Ammon's horn (tissue), 1 donor: ENCODE data around the gene ZNF467.

Experiments
- DNase-seq: peaks from one replicate; pipeline ENCODE4 v3.0.0-alpha.2; 2016; ENCODE audit warnings: low spot score

Gene ZNF467

GRCh38 chr7:149773446-149774236 is at the start of gene ZNF467:
TSS of gene ZNF467 (minus strand) at chr7:149773588. CDS start at chr7:149771032, 2,556 bp downstream.
- DNase-seq, result peak; percentile 70

- DNase-seq, result no peak
These were observed 49.1 kb upstream of the ZNF467 start for GRCh38 chr7:149822353-149822943.

DNA sequence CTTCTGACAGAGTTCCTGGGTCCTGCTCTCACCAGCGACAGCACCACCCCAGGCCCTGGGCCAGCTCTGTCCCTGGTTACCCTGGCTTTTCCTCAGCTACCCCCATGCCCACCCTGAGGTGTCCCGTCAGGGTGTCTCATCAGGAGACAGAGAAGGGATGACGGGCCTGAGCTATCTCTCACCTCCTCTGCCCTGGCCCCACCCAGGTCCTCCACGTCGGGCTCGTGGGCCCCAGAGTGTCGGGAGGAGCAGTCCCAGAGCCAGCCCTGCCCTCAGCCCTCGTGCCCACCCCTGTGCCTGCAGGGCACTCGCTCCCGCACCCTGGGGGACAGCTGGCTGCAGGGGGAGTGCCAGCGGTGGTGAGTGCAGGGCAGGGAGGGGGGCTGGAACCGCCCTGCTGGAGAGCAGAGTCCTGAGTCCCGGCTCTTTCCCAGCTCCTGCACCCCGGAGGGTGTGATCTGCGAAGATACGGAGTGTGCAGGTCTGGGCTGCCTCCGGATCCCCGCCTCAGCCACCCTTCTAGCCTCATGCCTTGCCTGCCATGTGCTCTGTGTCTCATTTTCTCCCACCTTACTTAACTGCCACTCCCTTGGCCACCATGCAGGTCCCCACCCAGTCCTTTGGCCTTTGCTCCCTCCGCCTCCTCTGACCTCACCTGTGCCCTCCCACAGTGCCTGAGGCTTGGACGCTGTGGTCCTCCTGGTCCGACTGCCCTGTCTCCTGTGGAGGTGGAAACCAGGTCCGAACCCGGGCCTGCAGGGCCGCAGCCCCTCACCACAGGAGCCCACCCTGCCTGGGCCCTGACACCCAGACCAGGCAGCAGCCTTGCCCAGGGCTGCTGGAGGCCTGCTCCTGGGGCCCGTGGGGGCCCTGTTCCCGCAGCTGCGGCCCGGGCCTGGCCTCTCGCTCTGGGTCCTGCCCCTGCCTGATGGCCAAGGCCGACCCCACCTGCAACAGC is 48.1 kb upstream of the ZNF467 start:
- DNase-seq, result no peak

DNA sequence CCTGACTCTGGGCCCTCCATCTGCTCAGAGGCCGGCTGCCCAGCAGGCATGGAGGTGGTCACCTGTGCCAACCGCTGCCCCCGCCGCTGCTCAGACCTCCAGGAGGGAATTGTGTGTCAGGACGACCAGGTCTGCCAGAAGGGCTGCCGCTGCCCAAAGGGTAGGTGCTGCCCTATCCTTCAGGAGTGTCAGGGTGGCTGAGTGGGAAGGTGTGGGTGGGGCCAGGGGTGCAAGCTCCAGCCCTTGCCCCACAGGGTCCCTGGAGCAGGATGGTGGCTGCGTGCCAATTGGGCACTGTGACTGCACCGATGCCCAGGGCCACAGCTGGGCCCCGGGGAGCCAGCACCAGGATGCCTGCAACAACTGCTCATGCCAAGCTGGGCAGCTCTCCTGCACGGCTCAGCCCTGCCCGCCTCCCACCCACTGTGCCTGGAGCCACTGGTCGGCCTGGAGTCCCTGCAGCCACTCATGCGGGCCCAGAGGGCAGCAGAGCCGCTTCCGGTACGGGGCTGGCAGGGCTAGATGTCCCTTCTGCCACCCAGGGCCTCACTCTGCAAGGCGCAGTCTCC is 47.3 kb upstream of the ZNF467 start:
- DNase-seq, result no peak

- no peak for DNase-seq
These were observed 46.6 kb upstream of the ZNF467 start for GRCh38 chr7:149819961-149820340.

- DNase-seq, result no peak
These were observed 46.0 kb upstream of the ZNF467 start for GRCh38 chr7:149819141-149819960.

GRCh38 chr7:149818536-149818840 is 45.1 kb upstream of the ZNF467 start:
- no peak for DNase-seq

GRCh38 chr7:149817836-149818535 is 44.6 kb upstream of the ZNF467 start:
- DNase-seq, result no peak

- no peak for DNase-seq
These were observed 43.9 kb upstream of the ZNF467 start for GRCh38 chr7:149817301-149817771.

DNA sequence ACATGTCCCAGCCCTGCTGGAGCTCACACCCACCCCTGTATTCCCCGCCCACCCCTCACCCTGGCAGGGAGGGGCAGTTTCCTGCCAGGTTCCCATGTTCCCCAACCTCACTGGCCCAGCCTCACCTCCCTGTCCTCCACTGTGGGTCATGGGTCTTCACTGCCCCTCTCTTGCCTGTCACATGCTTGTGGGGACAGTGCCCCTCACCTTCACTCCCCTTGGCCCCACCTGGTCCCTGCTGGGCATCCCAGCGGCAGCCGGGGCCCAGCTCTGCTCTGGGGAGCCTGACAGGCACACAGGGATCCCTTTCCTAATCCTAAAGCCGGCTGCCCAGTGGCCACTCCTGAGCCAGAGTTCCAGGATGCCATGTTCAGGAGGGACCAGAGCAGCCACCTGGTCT is 43.4 kb upstream of the ZNF467 start:
- no peak for DNase-seq

DNA sequence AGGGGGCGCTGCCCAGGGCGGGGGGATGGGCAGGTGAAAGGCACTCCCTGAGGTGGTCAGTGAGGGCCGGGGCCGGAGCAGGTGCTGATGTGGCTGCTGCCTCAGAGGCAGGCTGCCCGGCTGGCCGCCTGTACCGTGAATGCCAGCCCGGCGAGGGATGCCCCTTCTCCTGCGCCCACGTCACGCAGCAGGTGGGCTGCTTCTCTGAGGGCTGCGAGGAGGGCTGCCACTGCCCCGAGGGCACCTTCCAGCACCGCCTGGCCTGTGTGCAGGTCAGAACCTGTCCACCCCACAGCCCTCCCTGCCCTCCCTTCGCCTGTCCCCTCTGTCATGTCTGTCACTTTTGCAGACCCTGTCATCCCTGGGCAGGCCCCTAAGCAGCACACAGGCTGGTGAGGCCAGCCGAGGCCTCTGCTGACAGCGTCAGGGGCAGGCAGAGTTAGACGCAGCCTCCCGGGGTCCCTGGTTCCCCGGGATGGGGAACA is 42.9 kb upstream of the ZNF467 start:
- DNase-seq, result no peak

GRCh38 chr7:149815661-149816266 is 42.4 kb upstream of the ZNF467 start:
- no peak for DNase-seq

GRCh38 chr7:149815121-149815520 is 41.7 kb upstream of the ZNF467 start:
- no peak for DNase-seq

DNA sequence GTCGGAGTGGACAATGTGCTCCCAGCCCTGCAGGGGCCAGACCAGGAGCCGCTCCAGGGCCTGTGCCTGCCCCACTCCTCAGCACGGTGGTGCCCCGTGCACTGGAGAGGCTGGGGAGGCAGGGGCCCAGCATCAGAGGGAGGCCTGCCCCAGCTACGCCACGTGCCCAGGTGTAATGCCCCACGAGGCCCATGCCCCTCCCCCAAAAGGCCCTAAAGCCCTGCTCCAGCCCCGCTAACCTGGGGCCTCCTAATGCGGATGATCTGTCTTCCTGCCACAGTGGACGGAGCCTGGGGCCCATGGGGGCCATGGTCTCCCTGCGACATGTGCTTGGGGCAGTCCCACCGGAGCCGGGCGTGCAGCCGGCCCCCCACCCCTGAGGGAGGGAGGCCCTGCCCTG is 41.1 kb upstream of the ZNF467 start:
- DNase-seq, result no peak

GRCh38 chr7:149813254-149814035 is 40.1 kb upstream of the ZNF467 start:
- no peak for DNase-seq

DNA sequence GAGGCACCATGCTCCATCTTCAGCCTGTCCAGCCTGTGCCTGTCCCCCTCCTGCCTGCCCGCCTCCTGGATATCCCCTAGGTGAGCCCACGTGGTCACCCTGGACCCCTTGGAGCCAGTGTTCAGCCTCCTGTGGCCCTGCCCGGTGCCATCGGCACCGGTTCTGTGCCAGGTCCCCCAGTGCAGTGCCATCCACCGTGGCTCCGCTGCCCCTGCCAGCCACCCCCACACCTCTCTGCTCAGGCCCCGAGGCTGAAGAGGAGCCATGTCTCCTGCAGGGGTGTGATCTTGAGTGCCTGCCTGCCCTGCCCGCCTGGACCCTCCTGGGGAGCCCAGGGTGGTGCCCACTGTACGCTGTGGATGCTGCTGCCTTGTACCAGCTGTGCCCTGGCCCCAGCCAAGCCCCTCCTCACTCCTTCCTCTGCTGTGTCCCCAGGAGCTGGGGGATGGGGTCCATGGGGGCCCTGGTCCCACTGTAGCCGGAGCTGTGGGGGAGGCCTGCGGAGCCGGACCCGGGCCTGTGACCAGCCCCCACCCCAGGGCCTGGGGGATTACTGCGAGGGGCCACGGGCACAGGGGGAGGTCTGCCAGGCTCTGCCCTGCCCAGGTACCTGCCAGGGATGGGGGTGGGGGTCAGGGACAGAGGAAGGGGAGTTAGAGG is 38.6 kb upstream of the ZNF467 start:
- no peak for DNase-seq

DNA sequence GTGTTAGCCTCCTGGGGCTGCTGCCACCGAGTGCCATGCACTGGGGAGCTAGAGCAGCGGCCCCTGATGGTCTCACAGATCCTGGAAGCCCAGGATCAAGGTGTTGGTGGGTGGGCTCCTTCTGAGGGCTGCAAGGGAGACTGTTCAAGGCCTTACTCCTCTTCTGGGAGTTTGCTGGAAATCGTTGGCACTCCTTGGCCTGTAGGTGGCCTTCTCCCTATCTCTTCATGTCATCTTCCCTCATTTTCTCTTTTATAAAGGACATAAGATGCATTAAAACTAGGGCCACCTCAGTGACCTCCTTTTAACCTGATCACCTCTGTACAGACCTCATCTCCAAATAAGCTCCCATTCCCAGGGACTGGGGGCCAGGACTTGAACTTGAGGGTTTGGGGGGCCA is 37.8 kb upstream of the ZNF467 start:
- no peak for DNase-seq

- DNase-seq, result no peak
These were observed 35.8 kb upstream of the ZNF467 start for GRCh38 chr7:149809215-149809614.

DNA sequence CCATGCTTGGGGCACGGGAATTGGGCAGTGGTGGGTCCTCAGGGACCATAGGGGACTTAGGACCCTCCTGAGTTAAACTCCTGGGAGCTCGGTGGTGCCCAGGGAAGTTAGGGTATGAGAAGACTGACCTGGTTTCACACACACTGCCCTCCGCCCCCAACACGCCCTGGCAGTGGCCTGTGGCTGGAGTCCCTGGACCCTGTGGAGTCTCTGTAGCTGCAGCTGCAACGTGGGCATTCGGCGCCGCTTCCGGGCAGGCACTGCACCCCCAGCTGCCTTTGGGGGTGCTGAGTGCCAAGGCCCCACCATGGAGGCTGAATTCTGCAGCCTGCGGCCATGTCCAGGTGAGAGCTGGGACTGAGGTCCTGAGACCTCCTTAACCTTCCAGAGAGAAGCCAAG is 34.9 kb upstream of the ZNF467 start:
- DNase-seq, result no peak
